Breast epithelium (tissue), 4 donors: ENCODE data around the gene NECTIN2. TPM values are rescaled to one million over a fixed set of nuclear protein-coding genes. Genes with fewer than 3 reads are reported as not detected.

Experiments
- DNase-seq, 2 donors: peaks; one replicate each; pipeline ENCODE4 v3.0.0-alpha.2; 2019; ENCODE audit warnings: low spot score in 2 of 2
- H3K27ac ChIP-seq, 2 donors: fragments of 200-600 bp; sonication (generic) in 1 of 2; one replicate each; pipeline ENCODE4 v1.5.1; 2016 to 2019; ENCODE audit warnings: mild to moderate bottlenecking in 1 of 2
- H3K27me3 ChIP-seq, 2 donors: fragments of 200-600 bp; sonication (generic) in 1 of 2; one replicate each; pipeline versions ENCODE4 v1.5.1 to v1.6.0; 2017 to 2019; ENCODE audit warnings: control low read depth in 1 of 2, mild to moderate bottlenecking in 1 of 2
- H3K36me3 ChIP-seq: fragments of 200-600 bp; one replicate; pipeline ENCODE4 v1.5.1; 2019
- H3K4me1 ChIP-seq, 2 donors: fragments of 200-600 bp; sonication (generic); one replicate each; pipeline ENCODE4 v1.5.1; 2016 to 2019; ENCODE audit warnings: control low read depth in 1 of 2
- H3K4me3 ChIP-seq, 3 donors: fragments of 200-600 bp; sonication (generic); 1 replicate in 2 of 3; 2 replicates in 1 of 3; pipeline ENCODE4 v1.5.1; 2016 to 2019; ENCODE audit warnings: mild to moderate bottlenecking in 3 of 3, moderate library complexity in 2 of 3
- H3K9me3 ChIP-seq, 2 donors: fragments of 200-600 bp; sonication (generic) in 1 of 2; one replicate each; pipeline ENCODE4 v1.5.1; 2016 to 2019; ENCODE audit warnings: control low read depth in 1 of 2
- CTCF ChIP-seq, 3 donors: fragments of 450-650 bp; IDR thresholded peaks; one replicate each; pipeline ENCODE4 v1.5.1; 2016 to 2017; ENCODE audit warnings: antibody characterized with exemption in 3 of 3, mild to moderate bottlenecking in 3 of 3, moderate library complexity in 3 of 3
- POLR2A ChIP-seq: fragments of 450-650 bp; IDR thresholded peaks from one replicate; pipeline ENCODE4 v1.6.1; 2016; ENCODE audit warnings: antibody characterized with exemption, mild to moderate bottlenecking, moderate library complexity
- POLR2AphosphoS5 ChIP-seq, 3 donors: sonication (generic); formaldehyde crosslinking; IDR thresholded peaks; one replicate each; pipeline ENCODE4 v1.6.1; 2017; ENCODE audit warnings: antibody characterized with exemption in 3 of 3
- intact Hi-C: fragments of 100-400 bp; cut with DNase I; formaldehyde crosslinking; loops from one replicate; pipeline ENCODE4 v1.15.1; 2023; ENCODE audit warnings: low total_unique reads
- total RNA-seq, 3 donors: library from RNA; depleted of rRNA; stranded (reverse); fragments of >200 nt; gene quantifications; one replicate each; pipeline ENCODE4 v1.1.0, GENCODE V29; 2016

Gene NECTIN2
- 100 to 1,000 TPM in 1 of 3 donors, 10 to 100 TPM in 2; 28.0 to 114 (median 86.6) TPM for total RNA-seq

GRCh38 chr19:44845612-44846454, at the start of gene NECTIN2:
Gene NECTIN2, plus strand, starts transcription at chr19:44846297. Its CDS starts 229 bp downstream, at chr19:44846526.
- intact Hi-C loops, result no loop called here
- Histone ChIP-seq H3K9me3 (no peaks in the 10 kb centered on the region), H3K27ac (peak within 1 kb of the TSS; percentile 100), H3K27me3 (no peaks in the 10 kb centered on the region), H3K36me3 (no peaks in the 10 kb centered on the region), H3K4me1 (peaks cover 7 to 11% of the 10 kb centered on the region in 2 donors), H3K4me3 (peak within 1 kb of the TSS; percentile 96 to 100 (median 99))
- peak; percentile 76 to 94 (median 94) for TF ChIP-seq CTCF (IDR thresholded peaks at IDR 0.05)
- peak; percentile 84 for TF ChIP-seq POLR2A
- TF ChIP-seq POLR2AphosphoS5 (IDR thresholded peaks at IDR 0.05), result peak; percentile 59 to 91 (median 81)
- DNase-seq, result peak; percentile 99 to 100

GRCh38 chr19:44796701-44797115, 49.4 kb upstream of the NECTIN2 start:
- no peak overlapping the region for H3K4me3 ChIP-seq
- intact Hi-C loops, result no loop called here
- H3K27ac ChIP-seq, result peak overlapping the region; percentile 80 to 86
- H3K4me1 ChIP-seq, result no peaks in the 10 kb centered on the region
- DNase-seq, result peak; percentile 55 to 79
- TF ChIP-seq POLR2AphosphoS5 (IDR thresholded peaks at IDR 0.05) (no peak), POLR2A (no peak), CTCF (IDR thresholded peaks at IDR 0.05) (no peak)
- no peaks in the 10 kb centered on the region for H3K36me3 ChIP-seq
- H3K9me3 ChIP-seq, result no peaks in the 10 kb centered on the region
- H3K27me3 ChIP-seq, result no peaks in the 10 kb centered on the region

- Histone ChIP-seq H3K4me1 (no peaks in the 10 kb centered on the region), H3K27ac (peak overlapping the region; percentile 33 to 44), H3K9me3 (no peaks in the 10 kb centered on the region), H3K27me3 (no peaks in the 10 kb centered on the region), H3K4me3 (no peak overlapping the region), H3K36me3 (no peaks in the 10 kb centered on the region)
- intact Hi-C loops, result no loop called here
- no peak for DNase-seq
- TF ChIP-seq POLR2AphosphoS5 (IDR thresholded peaks at IDR 0.05) (no peak), POLR2A (no peak), CTCF (IDR thresholded peaks at IDR 0.05) (no peak)
Measured at GRCh38 chr19:44799627-44800346, 46.3 kb upstream of the NECTIN2 start.

- no peak for TF ChIP-seq POLR2A
- TF ChIP-seq POLR2AphosphoS5 (IDR thresholded peaks at IDR 0.05), result peak in 1 of 3 donors; percentile 26
- TF ChIP-seq CTCF (IDR thresholded peaks at IDR 0.05), result peak; percentile 94 to 97 (median 96)
- H3K27ac ChIP-seq, result peak overlapping the region; percentile 33 to 44
- no peaks in the 10 kb centered on the region for H3K36me3 ChIP-seq
- peak; percentile 72 to 89 for DNase-seq
- H3K4me3 ChIP-seq, result no peak overlapping the region
- no peaks in the 10 kb centered on the region for H3K27me3 ChIP-seq
- no peaks in the 10 kb centered on the region for H3K9me3 ChIP-seq
- no peaks in the 10 kb centered on the region for H3K4me1 ChIP-seq
- intact Hi-C loops, result no loop called here
Measured at GRCh38 chr19:44800461-44800860, 45.6 kb upstream of the NECTIN2 start.
